Stimulated activated CD8-positive, alpha-beta memory T cell treated with anti-CD3 and anti-CD28 coated beads, Interleukin-12 subunit alpha, Interleukin-12 subunit beta, amount 100 ng/mL, for 1 hour (primary cell): ENCODE results near the gene FAM89B.

ENCODE experiments used
- DNase-seq: peaks from one replicate; pipeline ENCODE4 v3.0.0-alpha.2; 2020; ENCODE audit warnings: low read depth

FAM89B gene

DNA sequence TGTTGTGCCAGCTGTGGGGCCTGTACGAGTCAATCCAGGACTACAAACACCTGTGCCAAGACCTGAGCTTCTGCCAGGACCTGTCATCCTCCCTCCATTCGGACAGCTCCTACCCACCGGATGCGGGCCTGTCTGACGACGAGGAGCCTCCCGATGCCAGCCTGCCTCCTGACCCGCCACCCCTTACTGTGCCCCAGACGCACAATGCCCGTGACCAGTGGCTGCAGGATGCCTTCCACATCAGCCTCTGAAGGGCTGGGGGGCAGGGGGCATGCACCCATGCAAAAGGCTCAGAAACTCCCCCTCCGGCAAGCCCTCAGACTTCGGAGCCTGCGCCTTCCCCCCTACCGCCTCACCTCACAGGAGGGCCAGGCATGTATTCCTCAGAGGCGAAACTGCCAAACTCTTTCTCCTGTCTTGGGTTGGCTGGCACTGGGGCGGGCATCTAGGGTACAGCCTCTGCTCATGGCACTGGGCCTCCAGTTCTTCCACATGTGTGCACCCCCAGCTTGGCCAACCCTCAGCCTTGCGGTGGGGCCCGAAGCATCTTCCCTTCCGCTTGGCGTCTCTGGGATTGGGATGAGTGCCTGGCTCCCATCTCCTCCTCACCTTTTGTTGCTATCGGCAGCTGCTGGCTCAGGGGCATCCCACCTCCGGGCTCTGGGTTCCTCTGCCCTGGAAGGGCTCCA lies 1.2 kb downstream of the FAM89B start:
- DNase-seq = no peak

DNA sequence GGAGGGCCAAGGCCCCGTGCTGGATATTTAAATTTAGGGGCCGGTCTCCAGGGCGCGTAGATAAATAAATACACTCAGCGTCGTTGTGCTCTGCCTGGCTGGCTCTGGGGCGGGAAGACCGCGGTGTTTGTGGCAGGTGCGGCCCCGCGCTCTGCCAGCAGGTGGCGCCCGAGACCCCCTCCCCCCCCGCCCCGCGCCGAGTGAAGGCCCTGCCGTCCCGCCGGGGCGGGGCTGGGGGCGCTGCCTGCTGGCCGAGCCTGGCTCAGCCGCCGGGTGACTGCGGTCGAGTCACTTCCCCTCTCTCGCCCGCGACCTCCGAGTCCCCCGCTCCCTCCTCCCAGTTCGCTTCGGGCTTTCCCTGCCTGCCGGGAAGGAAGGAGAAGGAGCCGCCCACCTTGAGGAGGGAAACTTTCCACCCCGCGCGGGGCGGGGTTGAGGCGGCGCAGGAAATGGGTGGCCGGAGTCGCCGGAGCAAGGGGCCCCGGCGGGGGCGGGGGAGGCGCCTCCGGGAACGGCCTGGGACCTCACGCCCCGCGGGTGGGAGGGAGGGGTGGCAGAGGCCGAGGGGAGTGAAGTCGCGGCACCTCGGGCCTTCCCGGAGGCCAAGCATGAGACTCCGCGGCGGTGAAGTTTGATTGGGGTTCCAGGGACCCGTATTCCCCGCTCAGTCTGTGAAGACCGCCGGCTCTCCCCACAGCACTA lies 1.9 kb downstream of the FAM89B start:
- DNase-seq = peak; percentile 74

DNA sequence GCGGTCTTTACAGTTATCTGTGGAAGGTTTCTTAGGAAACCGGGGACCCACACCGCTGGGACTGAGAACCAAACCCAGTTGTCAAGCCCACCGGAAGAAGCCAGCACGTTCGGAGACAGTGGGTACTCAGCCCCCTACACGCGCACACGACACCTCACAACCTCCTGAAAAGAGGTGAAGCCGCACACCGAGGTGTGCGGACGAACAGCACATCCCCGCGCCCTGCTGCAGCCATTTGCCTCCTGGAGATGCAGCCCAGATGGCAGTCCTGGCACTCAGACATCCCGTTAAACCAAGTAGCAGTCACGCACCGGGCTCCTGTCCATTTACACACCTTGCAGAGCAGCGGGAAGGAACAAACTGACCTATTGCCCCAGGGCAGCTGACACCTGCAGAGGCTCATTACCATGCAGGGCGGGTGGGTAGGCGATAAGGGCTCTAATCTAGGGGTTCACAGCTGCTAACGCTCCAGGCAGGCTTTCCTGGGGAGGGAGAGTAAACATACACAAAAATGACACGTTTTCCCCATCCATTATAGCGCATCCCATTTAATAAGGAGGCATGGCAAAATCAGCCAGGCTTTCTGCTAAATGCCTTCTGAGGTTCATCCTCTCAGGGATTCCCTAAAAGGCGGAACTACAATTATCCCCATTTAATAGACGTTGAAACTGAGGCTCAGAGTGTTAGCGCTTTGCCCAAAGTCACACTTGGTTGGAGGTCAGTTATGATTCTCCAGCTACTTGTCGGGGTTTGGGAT lies 2.7 kb downstream of the FAM89B start:
- no peak for DNase-seq

DNA sequence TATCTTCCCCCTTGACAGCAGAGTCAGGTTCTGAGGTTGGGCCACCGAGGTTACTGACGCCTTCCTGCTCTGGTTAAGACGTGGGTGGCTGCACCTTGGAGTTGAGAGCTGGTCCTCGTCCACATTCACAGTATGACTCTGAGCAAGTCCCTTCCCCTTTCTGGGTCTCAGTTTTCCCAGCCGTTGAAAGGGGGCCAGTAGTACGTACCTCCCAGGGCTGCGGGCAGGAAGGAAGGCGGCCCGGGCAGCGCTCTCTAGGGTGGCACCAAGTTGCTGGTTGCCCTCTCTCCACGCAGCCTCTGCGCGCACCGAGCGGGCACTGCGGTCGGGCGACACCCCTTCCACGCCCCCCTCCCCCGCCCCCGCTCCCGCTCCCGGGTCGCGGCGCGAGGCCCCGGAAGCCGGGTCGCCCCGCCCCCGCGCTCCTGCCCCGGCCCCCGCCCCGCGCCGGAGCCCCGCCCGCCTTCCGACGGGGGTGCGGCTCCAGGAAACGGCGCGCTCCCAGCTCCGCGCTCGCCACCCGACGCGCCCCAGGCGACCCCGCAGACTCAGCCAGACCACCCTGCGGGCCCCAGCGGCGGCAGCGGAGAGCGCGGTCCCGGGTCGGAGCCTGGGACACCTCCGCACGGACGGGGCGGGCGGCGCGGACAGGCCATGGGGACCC lies 3.4 kb downstream of the FAM89B start, which contains the start of gene EHBP1L1:
Gene EHBP1L1, plus strand, starts transcription at position 486 of the 664 bp plus-strand sequence. CDS start 250 bp downstream, outside the sequence.
- DNase-seq = no peak

DNA sequence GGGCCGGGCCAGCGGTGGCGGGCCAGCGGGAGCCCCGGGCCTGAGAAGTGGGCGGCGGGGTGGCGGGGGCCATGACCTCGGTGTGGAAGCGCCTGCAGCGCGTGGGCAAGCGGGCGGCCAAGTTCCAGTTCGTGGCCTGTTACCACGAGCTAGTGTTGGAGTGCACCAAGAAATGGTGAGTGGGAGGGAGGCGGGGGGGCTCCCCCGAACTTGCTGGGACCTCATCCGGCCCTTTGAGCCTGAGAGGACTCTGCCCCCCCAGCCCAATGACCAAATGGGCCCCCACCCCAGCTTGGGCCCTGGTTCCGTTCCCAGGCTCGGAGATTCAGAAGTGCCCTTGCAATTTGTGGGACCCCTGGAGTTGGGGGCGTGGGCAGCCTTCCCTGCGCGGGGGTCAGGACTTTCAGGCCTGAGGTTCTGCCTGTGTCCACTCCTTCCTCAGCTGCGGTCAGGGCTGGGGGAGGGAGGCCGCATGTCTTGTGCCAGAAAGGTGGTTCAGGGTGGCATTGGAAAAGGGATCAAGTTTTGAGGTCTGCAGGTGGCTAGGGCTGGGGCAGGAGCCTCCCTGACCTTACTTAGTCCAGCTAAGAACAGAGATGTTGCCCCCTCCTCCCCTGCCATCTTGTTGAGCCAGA lies 4.0 kb downstream of the FAM89B start:
- no peak for DNase-seq

DNA sequence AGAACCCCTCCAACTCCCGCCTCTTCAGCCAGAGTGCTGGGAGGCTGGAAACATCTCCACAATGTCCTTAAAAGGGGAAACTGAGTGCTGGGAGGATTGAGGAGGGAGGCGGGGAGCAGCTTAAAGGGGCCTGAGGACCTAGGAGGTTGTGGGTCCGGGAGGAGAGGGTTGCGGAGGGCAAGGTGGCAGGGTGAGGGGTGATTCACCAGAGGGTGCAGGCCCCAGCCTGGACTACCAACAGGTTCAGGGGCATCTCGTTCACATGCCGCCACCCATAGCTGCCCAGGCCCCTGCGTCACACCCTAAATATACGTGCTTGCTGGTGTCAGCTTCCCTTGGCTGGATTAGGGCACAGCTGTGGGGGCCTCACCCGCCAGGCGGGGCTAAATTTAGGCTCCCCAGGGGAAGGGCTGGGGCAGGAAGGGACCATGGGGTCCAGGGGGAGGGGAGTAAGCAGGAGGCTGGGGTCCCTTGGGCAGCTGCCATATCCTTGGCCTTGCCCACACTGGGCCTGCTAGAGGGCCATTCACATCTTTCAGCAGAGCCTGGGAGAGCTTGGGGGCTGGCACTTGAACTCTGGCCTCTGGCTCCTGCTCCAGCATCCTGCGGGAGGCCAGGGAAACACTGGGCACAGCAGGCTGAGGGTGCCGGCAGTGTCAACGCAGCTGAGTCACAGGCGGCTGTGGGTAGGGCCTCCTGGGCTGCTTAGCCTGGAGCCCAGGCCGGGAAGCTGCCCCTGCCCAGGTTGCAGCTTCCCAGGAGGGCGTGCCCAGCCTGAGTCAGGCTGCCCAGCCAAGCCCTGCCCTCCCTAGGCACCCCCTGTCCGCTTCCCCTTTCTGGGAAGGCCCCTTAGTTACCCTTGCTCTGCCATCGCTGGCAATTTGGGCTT lies 4.8 kb downstream of the FAM89B start:
- DNase-seq = no peak

DNA sequence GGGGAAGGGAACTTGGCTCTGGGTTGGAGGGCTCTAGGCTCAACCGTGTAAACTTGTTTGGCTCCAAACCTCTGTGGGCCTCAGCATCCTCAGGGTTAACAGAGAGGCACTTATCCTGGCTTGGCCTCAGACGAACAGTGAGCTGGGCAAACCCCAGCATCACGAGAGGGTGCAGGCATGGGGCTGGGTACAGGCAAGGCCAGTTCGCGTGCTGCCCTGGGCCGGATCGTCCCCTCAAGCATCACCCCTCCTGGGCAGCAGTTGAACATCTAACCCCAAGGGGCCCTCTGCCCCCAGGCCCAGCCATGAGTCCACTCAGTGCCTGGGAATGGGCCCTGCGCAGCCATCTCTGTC lies 5.4 kb downstream of the FAM89B start:
- DNase-seq = no peak

DNA sequence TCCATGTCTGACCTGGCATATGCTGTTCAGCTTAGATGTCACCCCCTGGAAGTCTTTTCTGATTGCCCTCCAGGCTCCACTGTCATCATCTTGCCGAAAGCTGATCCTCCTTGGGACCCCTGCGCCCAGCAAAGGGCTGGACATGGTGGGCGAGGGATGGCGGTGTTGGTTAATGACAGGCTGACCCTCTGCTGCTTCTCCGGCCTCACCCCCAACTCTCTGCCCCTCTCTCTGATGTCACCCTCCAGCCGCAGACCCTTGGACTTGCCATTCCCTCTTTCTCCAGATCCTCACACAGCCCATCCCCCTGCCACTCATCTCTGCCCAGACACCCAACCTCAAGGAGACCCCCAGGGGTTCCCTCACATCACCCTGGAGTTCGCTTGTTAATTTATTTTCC lies 5.8 kb downstream of the FAM89B start:
- DNase-seq = no peak

DNA sequence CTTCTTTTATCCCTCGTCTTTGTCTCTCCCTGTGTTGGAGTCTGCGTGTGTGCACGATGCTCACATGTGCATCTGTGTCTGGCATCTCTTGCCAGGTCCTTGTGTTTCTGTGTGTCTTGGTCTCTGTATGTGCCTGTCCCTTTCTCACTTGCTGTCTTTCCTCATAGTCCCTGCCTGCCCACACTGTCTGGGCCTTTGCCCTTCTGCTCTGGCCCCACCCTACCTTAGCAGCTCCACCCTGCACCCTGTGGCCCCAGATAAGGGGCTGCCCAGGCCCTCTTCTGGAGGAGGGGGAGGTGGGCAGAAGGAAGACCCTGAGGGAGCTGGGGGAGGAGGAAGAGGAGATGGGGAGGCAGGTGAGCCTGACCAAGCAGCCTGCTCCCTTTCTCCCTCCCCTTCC lies 6.3 kb downstream of the FAM89B start:
- DNase-seq = no peak

DNA sequence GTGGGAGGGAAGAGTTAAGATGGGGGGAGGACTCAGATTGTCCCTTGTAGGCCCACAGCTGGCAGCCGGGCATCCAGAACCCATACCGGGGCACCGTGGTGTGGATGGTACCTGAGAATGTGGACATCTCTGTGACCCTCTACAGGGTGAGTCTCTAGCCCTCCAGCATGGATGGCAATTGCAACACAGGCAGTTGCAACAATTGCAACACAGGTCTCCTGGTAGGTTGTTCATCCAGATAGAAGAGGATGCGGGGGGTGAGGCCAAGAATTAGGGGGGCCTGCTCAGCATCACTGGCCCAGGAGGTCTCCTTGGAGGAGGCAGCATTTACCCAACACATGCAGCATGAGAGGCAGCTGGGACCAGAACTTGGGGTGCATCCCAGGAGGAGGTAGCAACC lies 7.0 kb downstream of the FAM89B start:
- DNase-seq = no peak

DNA sequence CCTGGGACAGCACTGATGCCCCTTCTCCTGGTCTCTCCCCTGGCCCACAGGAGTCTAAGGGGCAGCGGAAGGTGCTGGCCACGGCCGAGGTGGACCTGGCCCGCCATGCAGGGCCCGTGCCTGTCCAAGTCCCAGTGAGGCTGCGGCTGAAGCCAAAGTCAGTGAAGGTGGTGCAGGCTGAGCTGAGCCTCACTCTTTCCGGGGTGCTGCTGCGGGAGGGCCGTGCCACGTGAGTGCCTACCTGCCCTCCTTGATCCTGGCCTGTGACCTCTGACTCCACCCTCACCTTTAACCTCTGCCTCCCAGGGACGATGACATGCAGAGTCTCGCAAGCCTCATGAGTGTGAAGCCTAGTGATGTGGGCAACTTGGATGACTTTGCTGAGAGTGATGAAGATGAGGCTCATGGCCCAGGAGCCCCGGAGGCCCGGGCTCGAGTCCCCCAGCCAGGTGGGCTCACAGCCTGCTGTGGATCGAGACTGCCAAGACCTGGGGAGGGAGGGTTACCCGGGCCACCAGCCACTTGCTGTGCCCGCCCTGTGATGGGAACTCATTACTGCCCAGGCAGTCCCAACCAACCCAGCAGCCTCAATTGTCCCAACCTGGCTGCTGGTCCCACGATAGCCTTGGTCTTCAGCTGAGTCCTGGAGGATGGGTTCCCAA lies 7.8 kb downstream of the FAM89B start:
- DNase-seq = no peak

DNA sequence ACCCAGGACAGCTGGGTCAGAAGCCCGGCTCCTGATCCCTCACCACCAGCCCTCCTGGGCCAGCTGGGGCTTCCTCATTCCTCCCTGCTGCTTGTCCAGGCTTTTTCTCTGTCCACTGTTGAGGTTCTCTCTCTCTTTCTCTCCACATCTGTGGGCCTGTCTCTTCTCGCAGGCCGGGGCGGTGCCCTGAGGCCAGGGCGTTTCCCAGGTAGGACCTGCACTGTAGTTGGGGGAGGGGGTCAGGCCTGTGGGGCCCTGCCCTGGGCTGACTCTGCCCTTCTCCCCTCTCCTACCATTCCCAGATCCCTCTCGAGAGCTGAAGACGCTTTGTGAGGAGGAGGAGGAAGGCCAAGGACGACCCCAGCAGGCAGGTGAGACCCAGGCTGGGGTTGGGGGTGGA lies 8.4 kb downstream of the FAM89B start:
- DNase-seq = no peak

DNA sequence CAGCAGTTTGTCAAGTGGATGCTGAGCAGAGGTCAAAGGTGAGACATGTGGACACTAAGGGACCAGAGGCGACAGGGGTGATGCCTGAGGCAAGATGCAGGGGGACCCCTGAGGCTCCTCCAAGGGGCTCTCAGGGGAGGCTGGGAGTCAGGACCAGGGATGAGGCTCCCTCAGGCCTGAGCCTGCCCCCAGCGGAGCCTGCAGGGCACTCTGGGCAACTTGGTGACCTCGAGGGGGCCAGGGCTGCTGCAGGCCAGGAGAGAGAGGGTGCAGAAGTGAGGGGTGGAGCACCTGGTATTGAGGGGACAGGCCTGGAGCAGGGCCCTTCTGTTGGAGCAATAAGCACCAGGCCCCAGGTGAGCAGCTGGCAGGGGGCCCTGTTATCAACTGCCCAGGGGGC lies 9.6 kb downstream of the FAM89B start:
- no peak for DNase-seq

DNA sequence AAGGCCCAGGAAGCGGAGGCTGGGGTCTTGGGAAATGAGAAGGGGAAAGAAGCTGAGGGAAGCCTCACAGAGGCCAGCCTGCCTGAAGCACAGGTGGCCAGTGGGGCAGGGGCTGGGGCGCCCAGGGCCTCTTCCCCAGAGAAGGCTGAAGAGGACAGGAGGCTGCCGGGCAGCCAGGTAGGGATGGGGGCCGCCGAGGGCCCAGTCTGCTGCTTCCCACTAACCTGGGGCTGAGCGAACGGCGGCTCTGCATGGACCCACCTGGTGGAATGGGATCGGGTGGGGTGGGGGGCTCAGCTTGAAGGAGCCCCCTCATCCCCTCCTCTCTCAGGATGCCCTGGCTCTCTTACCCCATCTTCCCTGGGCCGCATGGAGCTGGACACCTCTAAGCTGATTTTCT lies 11.3 kb downstream of the FAM89B start:
- DNase-seq = no peak

DNA sequence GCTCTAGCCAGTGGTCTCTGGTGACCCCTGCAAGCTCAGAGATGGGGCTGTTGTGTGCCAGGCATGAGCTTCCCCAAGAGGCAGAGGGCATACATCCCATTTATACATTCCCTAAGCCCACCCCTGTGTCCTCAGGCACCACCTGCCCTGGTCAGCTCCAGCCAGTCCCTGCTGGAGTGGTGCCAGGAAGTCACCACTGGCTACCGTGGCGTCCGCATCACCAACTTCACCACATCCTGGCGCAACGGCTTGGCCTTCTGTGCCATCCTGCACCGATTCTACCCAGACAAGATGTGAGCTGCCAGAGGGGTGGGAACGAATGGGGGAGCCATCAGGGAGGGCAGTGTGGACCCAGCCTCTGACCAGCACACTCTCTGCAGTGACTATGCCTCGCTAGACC lies 11.8 kb downstream of the FAM89B start:
- DNase-seq = no peak

DNA sequence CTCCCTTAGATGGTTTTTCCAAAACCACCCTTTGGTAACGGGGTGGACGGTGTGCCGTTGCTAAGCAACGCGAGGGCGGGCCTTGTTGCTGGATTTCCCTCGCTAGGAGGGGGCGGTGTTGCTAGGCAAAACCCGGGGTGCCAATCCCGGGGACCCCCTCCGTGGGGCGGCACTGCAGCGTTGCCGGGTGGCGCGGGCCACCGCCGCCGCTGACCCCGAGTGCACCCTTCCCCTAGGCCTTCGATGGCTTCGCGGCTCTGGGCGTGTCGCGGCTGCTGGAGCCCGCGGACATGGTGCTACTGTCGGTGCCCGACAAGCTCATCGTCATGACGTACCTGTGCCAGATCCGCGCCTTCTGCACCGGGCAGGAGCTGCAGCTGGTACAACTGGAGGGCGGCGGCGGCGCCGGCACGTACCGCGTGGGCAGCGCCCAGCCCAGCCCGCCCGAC lies 12.4 kb downstream of the FAM89B start:
- no peak for DNase-seq

DNA sequence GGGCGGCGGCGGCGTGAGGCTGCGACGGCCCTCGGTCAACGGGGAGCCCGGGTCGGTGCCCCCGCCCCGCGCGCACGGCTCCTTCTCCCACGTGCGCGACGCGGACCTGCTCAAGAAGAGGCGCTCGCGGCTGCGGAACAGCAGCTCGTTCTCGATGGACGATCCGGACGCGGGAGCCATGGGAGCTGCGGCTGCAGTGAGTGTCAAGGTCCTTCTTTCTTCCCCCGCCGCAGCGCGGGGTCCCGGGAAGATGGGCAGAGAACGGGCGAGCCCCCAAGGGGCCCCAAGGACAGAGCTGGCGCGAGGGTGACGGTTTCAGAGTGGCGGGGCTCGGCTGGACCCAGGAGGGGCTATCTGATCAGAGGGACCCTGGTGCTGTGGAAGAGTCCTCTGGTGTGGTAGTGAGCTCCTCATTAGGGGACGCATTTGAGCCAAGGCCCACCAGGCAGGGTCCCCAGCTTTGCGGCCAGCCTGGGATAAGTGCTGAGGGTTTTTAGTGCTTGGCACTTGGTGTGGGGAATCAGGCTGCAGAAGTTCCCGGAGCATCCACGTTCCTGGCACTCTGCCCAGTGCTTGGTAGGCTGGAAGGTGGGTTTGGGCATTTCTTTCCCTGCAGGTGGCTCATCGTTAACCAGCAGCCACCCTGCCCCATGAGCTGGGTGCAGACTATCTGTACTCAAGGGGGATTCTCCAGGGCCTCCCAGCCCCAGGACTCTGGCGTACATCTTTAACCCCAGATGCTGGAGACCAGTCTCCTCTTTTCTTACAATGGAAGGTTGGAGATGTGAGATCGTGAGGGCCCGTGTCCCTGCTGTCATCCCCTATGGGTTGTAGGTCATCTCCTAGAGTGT lies 13.3 kb downstream of the FAM89B start:
- no peak for DNase-seq

DNA sequence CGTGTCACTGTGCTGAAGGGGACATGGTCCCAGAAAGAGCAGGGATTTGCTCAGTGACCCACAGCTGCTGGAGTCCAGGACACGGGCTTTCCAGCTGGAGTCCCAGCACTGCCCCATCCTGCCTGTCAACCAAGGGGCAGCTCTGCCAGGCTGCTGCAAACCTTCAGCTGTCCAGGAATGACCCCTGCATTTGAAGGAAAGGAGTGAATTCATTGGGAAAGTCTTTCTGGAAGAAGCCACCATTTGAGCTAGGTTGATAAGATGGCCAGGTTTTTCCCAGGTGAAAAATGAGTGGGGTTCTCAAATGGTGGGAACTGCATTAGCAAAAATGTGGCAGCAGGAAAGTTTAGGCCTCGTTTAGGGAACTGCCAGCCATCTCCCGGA lies 13.9 kb downstream of the FAM89B start:
- DNase-seq = no peak

DNA sequence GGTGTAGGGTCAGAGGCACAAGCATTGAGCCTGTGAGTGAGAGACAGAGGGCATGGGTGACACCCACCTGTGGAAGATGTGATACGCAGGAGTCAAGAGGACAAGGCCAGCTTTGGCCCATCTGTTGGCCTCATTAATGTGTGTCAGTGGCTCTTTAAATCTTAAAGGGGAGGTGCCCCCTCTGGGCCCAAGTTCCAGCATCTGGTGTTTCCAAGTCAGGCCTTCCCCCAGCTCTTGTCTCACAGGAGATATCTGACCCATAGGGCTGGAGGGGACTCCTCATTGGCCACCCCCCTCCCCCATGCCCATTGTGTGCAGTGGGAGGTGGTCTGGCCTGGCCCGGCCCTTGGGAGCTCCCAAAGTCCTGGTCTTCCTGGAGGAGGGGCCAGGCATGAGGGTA lies 14.3 kb downstream of the FAM89B start:
- no peak for DNase-seq
